HG02840 (cell line): ENCODE data around the gene UBTF.

Experiments
- ATAC-seq: cut with Tn5 transposase; IDR thresholded peaks from one replicate; pipeline ENCODE4 v1.9.1; 2021; ENCODE audit warnings: mild to moderate bottlenecking, moderate library complexity, moderate number of reproducible peaks; ENCODE audit not compliant: unreplicated experiment, low FRiP score

Gene UBTF

GRCh38 chr17:44216173-44216572, 3.3 kb downstream of the UBTF start:
- no peak for ATAC-seq

- ATAC-seq: no peak
Observed at GRCh38 chr17:44214896-44215295, 4.6 kb downstream of the UBTF start.

DNA sequence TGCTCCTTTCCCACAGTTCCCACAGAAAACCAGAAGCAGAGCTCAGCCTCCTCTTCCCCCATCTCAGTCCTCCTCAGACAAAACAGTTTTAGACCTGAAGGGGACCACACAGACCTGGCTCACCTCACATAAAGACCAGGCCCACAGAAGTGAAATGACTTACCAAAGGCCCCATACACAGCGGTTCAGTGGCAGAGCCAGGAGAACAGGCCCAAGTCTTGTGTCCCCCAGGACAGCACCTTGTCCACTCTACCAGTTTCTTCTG, 5.3 kb downstream of the UBTF start:
- no peak for ATAC-seq

GRCh38 chr17:44213403-44214229, 5.9 kb downstream of the UBTF start:
- ATAC-seq: no peak

DNA sequence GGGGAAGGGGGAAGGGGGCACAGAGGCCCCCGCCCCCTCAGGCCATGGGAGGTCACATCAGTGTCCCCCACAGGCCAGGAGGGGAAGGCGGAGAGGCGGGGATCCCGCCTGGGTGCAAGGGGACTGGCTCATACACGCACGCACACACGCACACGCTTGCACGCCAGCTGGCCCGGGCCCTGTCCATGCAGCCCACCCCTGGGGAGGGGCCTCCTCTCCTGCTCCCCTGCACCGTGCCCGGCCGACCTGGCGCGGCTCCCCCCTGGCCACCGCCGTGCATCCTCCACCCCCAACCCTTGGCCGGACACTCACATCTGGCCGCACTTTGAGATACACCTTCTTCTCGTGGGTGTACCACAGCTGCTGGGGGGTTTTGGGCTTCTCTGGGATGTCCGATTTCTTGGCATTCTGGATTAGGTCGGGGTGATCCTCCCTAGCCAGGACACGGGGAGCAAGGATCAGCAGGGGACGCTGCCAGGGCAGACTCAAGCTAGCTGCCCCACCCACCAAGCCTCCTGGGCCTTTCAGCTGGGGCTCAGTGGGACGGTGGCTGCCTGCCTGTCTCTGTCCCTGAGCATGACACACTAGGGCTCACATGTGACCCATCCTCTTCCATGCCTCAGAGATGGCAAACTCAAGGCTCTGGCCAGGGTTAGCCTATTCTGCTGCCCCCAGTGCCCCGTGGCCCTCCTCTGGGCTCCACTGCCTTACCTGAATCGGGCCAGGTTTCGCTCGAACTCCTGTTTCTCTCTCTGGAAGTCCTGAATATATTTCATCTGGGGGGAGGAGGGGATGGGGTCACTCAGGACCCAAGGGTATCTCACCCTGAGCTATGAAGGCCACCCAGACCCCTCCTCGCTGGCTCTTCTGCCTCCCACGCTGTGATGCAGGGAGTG, 6.7 kb downstream of the UBTF start:
- ATAC-seq: no peak

DNA sequence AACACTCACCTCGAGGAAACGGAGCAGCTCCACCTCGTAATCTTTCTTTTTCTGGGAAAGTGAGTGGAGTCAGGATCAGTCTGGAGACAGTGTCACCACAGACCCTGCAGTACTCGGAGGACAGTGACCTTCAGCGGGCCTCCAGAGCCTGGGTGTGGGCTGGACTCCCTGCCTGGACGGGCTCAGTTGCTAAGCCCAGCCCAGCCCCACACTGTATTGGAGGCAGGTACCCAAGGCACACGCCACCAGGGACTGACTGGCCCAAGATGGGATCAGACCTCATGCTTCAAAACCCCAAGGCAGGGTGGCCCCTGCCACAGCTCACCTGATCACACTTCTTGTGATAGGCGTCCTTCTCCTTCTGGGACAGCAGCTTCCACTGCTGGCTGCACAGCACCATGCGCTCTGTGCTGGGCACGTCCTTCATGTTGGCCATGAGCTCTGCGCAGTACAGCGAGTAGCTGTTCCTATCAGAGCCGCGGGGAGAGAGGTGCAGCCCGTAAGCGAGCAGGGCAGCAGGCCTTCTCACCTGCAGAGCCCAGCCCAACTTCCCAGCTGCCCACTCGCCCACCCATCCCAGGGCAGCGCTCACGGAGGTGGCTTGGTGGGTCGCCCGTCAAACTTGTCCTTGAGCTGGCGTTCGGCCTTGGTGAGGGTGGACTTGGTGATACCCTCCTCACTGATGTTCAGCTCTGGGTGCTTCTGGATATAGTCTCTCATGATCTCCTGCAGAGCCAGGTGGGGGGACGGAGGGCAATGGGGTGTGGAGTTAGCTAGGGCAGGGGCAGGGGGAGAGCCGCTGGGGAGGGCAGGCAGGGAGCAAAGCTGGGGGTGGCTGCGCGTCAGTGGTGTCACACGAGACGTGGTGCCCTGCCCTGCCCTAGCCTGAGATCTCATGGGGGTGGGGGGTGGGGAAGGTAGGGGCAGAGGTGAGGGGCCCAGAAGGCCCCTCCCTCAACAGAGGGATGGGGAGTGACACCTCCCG, 7.9 kb downstream of the UBTF start:
- no peak for ATAC-seq

GRCh38 chr17:44210342-44211192, 8.9 kb downstream of the UBTF start:
- ATAC-seq: no peak

DNA sequence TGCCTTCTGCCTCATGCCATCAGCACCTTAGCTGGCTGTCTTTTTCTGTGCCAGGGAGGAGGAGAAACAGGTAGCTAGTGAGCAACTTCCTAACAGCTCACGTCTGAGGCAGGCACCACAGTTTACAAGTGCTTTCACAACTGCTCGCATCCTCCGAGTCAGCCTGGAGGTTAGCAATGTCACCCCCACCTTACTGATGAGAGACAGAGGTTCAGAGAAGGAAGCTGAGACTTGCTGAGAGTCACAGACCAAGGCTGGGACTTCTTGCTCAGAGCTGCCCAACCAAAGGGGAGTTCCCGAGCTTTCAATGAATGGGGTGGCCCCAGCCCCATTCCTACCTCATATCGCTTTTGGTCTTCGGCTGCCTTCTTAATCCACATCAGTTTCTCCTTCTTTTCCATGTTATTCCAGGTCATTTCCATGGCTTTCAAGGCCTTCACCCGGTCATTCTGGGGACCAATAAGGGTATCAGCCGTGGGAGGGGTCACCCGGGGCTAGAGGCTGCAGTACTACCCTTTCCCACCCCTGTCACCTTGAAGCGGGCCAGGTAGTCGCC, 9.6 kb downstream of the UBTF start:
- no peak for ATAC-seq

GRCh38 chr17:44207743-44208142, 11.7 kb downstream of the UBTF start:
- ATAC-seq: no peak

DNA sequence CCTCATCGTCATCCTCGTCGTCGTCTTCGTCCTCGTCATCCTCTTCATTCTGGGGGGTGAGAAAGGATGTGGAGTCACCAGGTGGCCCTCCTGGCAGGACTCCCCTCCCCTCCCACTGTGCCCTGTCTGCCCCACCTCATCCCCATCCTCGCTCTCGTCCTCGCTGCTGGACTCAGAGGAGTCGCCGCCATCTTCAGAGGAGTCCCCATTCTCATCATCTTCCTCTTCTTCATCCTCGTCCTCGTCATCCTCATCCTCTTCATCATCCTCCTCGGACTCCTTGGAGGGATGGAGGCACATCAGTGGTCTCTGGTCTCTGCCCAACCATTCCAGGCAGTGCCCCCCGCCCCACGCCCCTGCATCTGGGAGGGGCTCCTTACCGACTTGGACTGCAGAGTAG, 12.2 kb downstream of the UBTF start:
- ATAC-seq: no peak

DNA sequence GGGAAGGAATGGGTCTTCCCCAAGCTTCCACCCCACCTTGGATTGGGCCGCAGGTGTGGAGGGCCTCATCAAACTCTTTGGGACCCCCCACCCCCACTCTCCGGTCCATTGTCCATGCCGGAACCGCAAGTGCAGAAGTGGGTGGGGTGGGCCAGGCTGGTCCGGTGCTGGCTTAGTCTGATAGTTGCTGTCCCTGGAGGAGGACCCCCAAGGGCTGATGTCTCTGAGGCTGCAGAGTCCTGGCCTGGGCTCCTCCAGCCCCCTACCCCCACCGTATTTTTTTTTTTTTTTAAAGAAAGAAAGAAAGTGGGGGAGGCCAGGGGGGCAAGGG, 12.7 kb downstream of the UBTF start:
- ATAC-seq: no peak

- ATAC-seq: no peak
Observed at GRCh38 chr17:44205962-44206824, 13.3 kb downstream of the UBTF start.

DNA sequence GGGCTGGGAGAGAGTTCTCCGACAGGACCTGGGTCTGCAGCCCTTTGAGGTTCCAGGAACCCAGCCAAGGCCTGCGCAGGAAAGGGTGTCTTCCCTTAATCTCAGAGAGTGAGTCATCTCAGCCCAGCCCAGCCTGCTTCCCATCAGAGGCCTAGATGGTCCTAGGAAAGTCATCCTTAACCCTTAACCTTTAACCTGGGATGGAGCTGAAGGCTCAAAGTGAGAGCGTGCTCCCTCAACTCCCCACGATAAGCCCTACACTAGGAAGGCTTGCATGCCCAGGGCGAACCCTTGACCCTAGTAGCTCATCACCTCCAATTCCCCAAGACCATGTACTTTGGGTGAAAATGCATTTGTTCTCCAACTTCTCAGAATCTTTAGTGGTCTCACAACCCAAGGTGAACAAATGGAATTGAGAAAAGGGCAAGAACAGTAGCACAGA, 15.0 kb downstream of the UBTF start:
- ATAC-seq: no peak

- ATAC-seq: no peak
Observed at GRCh38 chr17:44203731-44204440, 15.6 kb downstream of the UBTF start.

GRCh38 chr17:44202756-44203155, 16.7 kb downstream of the UBTF start:
- ATAC-seq: no peak

DNA sequence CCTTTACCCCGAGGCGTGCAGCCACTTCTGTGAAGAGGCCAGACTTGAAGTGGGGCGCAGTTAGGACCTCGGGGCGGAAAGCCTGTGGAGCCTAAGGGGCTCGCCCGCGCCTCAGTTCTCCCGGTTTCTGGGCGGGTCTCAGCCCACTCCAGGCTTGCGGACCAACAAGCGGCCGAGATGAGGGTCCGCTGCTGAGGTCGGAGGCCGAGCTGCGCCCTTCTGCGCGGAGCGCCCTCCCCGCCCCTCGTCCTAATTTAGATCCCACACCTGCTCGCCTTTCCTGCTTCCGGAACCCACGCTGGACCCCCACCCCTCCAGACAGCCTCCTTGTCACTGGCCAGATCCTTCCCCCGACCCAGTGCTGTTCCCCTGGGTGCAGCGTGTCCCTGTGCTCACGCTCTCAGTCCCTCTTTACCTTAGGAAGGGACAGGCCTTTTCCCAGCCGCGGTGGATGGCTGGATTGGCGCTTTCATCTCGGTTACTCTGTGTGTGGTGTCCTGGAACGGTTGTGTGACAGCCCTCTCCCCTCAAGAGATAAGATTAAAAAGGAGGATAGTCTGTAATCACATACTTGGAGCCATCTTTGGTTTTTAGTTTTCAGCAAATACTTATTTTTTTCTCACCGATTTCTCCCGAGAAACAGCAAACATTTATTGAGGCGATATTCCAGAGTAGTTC, 18.9 kb downstream of the UBTF start:
- peak; percentile 12 for ATAC-seq
